ENCODE data around the gene CENPT. TPM values are rescaled to one million over a fixed set of nuclear protein-coding genes. Genes with fewer than 3 reads are reported as not detected.

Gene CENPT
- total and polyA plus RNA-seq, 2 of the 13 experiments (the other 11 are each of a cell fraction or from before 2014, with no cell fraction given) = 40.9 to 43.3 TPM

GRCh38 chr16:67833415-67834241 is 13.9 kb downstream of the CENPT start (continued):
- TF ChIP-seq PRMT3 (CRISPR knock-in tag; IDR thresholded peaks at IDR 0.05; ENCODE audit: borderline replicate concordance, low read depth) (no peak; the same call in 1 of the 2 replicates), E2F1 (CRISPR knock-in tag; IDR thresholded peaks at IDR 0.05) (peak; percentile 94), NCOR1 (IDR thresholded peaks at IDR 0.05; ENCODE audit: borderline replicate concordance, low read length) (no peak), IRF9 (CRISPR knock-in tag; IDR thresholded peaks at IDR 0.05; ENCODE audit: borderline replicate concordance) (peak; percentile 81; the same call in 1 of the 2 replicates), ZNF205 (CRISPR knock-in tag; IDR thresholded peaks at IDR 0.05) (peak; percentile 82), ZNF33A (CRISPR knock-in tag; IDR thresholded peaks at IDR 0.05; ENCODE audit: borderline replicate concordance) (0 out of 2 replicates have a peak, but pooled peaks have one; percentile 51), ZSCAN12 (CRISPR knock-in tag; IDR thresholded peaks at IDR 0.05) (peak; percentile 81; the same call in 1 of the 2 replicates), AKAP8 (CRISPR knock-in tag; IDR thresholded peaks at IDR 0.05) (peak; percentile 81; the same call in 1 of the 2 replicates), HCFC1 (IDR thresholded peaks at IDR 0.05; ENCODE audit: low read depth, low read length) (peak; percentile 100), ZNF225 (CRISPR knock-in tag; IDR thresholded peaks at IDR 0.05) (no peak), HBP1 (CRISPR knock-in tag; IDR thresholded peaks at IDR 0.05; ENCODE audit: low read depth) (peak; percentile 44; the same call in 1 of the 2 replicates), PAWR (CRISPR knock-in tag; IDR thresholded peaks at IDR 0.05; ENCODE audit: borderline replicate concordance) (no peak; the same call in 1 of the 2 replicates), IRF1 (CRISPR knock-in tag; IDR thresholded peaks at IDR 0.05; ENCODE audit: low read depth) (no peak), ZC3H13 (CRISPR knock-in tag; IDR thresholded peaks at IDR 0.05) (peak; percentile 66), THRA (CRISPR knock-in tag; IDR thresholded peaks at IDR 0.05; ENCODE audit: borderline replicate concordance) (peak; percentile 72; the same call in 1 of the 2 replicates), PREB (CRISPR knock-in tag; IDR thresholded peaks at IDR 0.05) (0 out of 2 replicates have a peak, but pooled peaks have one; percentile 64), SALL2 (CRISPR knock-in tag; IDR thresholded peaks at IDR 0.05) (no peak; the same call in 1 of the 2 replicates), ZNF598 (CRISPR knock-in tag; IDR thresholded peaks at IDR 0.05; ENCODE audit: borderline replicate concordance) (no peak), ZNF746 (CRISPR knock-in tag; IDR thresholded peaks at IDR 0.05) (peak; percentile 65; the same call in 1 of the 2 replicates), ZNF580 (CRISPR knock-in tag; IDR thresholded peaks at IDR 0.05; ENCODE audit: borderline replicate concordance, low read depth) (peak; percentile 78; the same call in 1 of the 2 replicates)
